GM18520 (cell line): ENCODE results near the gene P3H2.

Experiments used
- ATAC-seq: cut with Tn5 transposase; IDR thresholded peaks from one replicate; pipeline ENCODE4 v1.9.1; 2021; ENCODE audit not compliant: unreplicated experiment

The P3H2 gene

DNA sequence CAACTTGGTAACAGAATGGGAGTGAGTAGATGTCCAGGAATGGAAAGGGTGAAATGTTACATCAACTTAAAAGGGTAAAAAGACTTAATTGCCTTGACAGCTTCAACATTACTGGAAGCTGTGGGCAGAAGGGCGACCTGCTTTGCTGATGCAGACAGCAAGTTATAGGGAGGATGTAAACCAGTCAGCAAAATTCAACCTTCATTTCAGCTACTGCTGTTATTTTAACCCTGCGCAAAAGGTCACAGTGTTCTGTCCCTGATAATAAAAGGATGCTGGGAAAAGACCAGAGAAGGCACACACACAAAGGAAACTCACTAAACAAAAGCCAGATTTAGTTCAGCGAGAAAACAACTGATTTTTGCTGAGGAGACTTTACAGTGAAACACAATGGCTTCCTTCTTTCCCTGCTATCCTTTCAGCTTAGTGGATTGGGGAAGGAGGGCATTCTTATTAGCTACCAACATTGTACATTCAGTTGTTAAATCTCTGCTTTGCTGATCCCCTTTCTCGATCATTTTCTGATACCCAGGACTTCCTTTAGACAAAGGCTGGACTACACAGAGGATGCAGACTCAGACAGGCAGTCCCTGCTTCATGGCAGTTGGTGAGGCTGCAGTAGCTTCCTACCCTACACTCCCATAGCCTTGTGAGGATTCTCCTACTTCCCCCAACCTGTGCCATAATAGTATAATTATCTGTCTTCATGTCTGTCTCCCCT is 62.0 kb downstream of the P3H2 start:
- ATAC-seq: no peak

GRCh38 chr3:190056742-190057141 is 64.0 kb downstream of the P3H2 start:
- no peak for ATAC-seq

GRCh38 chr3:190055773-190056172 is 64.9 kb downstream of the P3H2 start:
- ATAC-seq: no peak

- ATAC-seq: no peak
These were observed 66.6 kb downstream of the P3H2 start for GRCh38 chr3:190053919-190054672.

- ATAC-seq: no peak
These were observed 69.1 kb downstream of the P3H2 start for GRCh38 chr3:190051641-190052040.

DNA sequence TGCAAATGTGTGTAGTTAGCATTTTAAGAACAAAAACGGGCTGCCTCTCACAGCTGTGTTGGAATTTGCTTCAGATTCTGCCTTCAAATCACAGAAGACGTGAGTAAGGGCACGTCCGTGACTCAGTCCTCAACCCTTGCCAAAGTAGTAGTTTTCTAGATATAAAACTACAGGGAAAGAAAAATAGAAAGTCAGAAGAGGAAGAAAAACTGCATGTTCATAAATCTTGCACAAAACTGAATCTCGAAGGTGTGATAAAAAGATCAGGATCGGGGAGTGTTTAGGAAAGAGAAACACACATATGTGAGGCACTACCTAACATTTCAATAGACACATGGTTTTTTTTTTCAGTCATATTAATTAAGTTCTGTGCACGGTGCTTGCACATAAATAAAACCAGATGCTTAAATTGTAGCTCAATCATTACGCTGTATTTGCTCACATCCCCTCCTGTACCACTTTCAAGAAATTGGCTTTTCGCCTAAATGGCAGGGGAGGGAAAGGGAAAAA is 71.7 kb downstream of the P3H2 start:
- ATAC-seq: no peak

- no peak for ATAC-seq
These were observed 75.7 kb downstream of the P3H2 start for GRCh38 chr3:190044974-190045373.

- no peak for ATAC-seq
These were observed 76.6 kb downstream of the P3H2 start for GRCh38 chr3:190044142-190044541.

- no peak for ATAC-seq
These were observed 77.0 kb downstream of the P3H2 start for GRCh38 chr3:190043741-190044140.

DNA sequence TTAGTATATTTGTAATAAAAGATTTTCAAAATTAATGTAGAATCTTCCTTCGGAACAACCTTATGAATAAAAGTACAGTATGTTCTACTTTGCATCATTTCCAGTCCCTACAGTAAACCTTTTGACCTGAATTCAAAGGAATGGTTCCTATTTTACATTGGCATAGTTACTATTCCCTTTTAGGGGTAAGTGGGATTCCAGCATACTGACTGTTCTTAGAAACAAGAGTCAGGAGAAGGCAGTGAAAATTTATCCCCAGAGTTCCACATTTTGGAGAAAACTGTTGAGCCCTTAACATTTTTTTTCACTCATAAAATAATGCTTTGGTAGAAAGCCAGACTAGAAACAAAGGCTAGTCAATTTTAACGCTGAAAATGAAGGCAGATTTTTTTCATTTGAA is 78.1 kb downstream of the P3H2 start:
- no peak for ATAC-seq

- peak; percentile 42 for ATAC-seq
These were observed 79.2 kb downstream of the P3H2 start for GRCh38 chr3:190041333-190042041.

DNA sequence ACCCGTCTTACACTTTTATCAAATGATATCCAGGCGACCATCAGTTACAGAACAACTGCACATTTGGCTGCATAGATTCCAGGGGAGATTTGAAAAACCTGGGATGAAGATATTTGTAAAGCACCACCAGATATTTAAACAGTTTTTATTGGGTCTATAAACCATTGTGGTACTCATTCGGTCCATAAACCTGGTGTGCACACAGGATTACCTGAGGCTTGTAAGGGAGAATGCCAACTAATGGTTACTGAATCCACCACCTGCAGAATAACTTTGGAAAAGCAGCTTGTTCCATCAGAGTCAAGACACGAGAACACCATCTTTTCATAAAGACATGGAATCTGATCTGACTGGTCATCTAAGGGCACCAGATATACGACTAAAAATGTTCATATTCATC is 80.6 kb downstream of the P3H2 start:
- ATAC-seq: no peak

GRCh38 chr3:190038050-190038933 is 82.4 kb downstream of the P3H2 start:
- no peak for ATAC-seq

DNA sequence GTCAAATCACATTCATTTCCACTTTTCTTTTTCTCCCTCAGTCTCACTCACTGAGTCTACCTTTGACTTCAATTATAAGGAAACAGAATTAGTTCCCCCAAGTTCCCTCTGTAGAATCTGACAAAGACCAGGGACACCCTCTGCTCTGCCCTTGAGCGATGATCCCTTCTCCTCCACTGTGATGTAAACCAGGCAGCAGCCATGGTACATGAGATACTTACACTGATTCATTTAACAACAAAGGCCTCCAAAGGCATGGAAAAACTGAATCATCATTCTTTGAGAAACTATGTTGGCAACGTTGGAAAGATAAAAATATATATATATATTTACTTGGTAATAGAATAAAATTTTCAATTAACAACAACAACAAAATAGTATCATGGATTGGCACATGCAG is 84.1 kb downstream of the P3H2 start:
- ATAC-seq: no peak

GRCh38 chr3:190034446-190034845 is 86.3 kb downstream of the P3H2 start:
- no peak for ATAC-seq

DNA sequence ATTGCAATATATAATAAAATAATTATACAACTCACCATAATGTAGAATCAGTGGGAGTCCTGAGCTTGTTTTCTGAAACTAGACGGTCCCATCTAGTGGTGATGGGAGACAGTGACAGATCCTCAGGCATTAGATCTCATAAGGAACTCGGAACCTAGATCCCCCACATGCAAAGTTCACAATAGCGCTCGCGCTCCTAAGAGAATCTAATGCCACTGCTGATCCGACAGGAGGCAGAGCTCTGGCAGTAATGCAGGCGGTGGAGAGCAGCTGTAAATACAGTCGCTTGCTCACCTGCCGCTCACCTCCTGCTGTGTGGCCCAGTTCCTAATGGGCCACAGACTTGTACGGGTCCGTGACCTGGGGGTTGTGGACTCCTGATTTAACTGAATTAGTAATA is 87.8 kb downstream of the P3H2 start:
- ATAC-seq: no peak

GRCh38 chr3:190031887-190032752 is 88.6 kb downstream of the P3H2 start:
- no peak for ATAC-seq

DNA sequence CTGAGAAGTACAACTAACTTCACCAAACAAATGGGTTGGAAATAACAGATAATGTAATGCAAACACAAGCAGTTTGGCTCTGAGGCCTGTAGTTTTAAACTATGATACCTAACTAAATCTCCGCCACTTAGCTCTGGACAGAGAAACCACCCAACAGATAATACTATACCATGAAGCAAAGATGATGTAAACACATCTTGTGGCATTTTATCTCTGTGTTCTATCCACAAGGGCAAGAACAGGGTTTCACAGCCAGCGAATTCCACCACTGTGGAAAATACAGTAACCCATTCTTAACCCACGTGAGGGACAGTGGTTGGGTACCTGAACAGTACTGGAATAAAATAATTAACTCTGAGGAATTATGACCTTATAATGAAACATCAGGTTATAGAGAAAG is 93.6 kb downstream of the P3H2 start:
- ATAC-seq: no peak

DNA sequence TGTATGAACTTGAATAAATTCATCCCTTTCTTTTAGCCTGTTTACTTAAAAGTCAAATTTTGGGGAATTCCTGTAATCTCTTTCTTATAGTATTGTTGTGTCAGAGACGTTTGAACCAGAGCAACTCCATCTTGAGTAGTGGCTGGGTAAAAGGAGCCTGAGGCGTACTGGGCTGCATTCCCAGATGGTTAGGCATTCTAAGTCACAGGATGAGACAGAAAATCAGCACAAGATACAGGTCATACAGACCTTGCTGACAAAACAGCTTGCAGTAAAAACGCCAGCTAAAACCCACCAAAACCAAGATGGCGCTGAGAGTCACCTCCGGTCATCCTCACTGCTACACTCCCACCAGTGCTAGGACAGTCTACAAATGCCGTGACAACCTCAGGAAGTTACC is 94.5 kb downstream of the P3H2 start:
- ATAC-seq: no peak

- ATAC-seq: no peak
These were observed 95.8 kb downstream of the P3H2 start for GRCh38 chr3:190024912-190025311.
